Stomach (tissue), 9 donors: ENCODE results near the gene NRG3. TPM values are rescaled to one million over a fixed set of nuclear protein-coding genes. Genes with fewer than 3 reads are reported as not detected.
A peak's percentile ranks its signal among the peaks of the same experiment; 100 is the strongest.

Source experiments
- DNase-seq, 2 donors: peaks; one replicate each; pipeline versions ENCODE4 v3.0.0 to v3.0.0-alpha.2; 2013 to 2019
- H3K27ac ChIP-seq, 5 donors: fragments of 200-600 bp in 4 of 5; sonication (generic) in 4 of 5; one replicate each; pipeline ENCODE4 v1.5.1; 2013 to 2019; ENCODE audit warnings: mild to moderate bottlenecking in 1 of 5, moderate library complexity in 1 of 5
- H3K27me3 ChIP-seq, 3 donors: fragments of 200-600 bp; sonication (generic); one replicate each; pipeline ENCODE4 v1.5.1; 2017 to 2019; ENCODE audit warnings: mixed run types in 1 of 3
- H3K36me3 ChIP-seq, 4 donors: fragments of 200-600 bp; sonication (generic); 1 replicate in 3 of 4; 2 replicates in 1 of 4; pipeline ENCODE4 v1.5.1; 2016 to 2019
- H3K4me1 ChIP-seq, 4 donors: fragments of 200-600 bp; sonication (generic); one replicate each; pipeline ENCODE4 v1.5.1; 2016 to 2019
- H3K4me3 ChIP-seq, 4 donors: fragments of 200-600 bp; sonication (generic) in 3 of 4; one replicate each; pipeline ENCODE4 v1.5.1; 2016 to 2019; ENCODE audit warnings: mild to moderate bottlenecking in 1 of 4
- H3K9me3 ChIP-seq, 4 donors: fragments of 200-600 bp; sonication (generic); one replicate each; pipeline ENCODE4 v1.5.1; 2016 to 2019
- EP300 ChIP-seq: sonication (generic); formaldehyde crosslinking; IDR thresholded peaks from one replicate; pipeline ENCODE4 v1.6.1; 2017; ENCODE audit warnings: antibody characterized with exemption
- POLR2A ChIP-seq, 4 donors: fragments of 450-650 bp; IDR thresholded peaks; one replicate each; pipeline ENCODE4 v1.6.1; 2016; ENCODE audit warnings: antibody characterized with exemption in 4 of 4, control low read depth in 2 of 4, mild to moderate bottlenecking in 1 of 4, moderate library complexity in 1 of 4
- POLR2AphosphoS5 ChIP-seq, 3 donors: sonication (generic); formaldehyde crosslinking; IDR thresholded peaks; one replicate each; pipeline ENCODE4 v1.6.1; 2016; ENCODE audit warnings: antibody characterized with exemption in 3 of 3
- WGBS, 5 donors: extraction: QIAGEN DNeasy Blood & Tissue Kit in 3 of 5; methylation state at CpG; one replicate each; pipeline versions ENCODE4 v1.1.5 to v1.1.7; 2013 to 2018; 5-methylcytosine and 5-hydroxymethylcytosine counted together
- intact Hi-C: fragments of 100-400 bp; cut with DNase I; formaldehyde crosslinking; loops from one replicate; pipeline ENCODE4 v1.15.1; 2023; ENCODE audit warnings: low total_unique reads
- polyA plus RNA-seq, 3 donors: library from polyadenylated mRNA; stranded (reverse); fragments of 200-250 nt; gene quantifications; one replicate each; pipeline ENCODE4 v1.2.3, GENCODE V29; 2013
- total RNA-seq, 5 donors: library from RNA; depleted of rRNA; stranded (reverse); fragments of >200 nt; gene quantifications; one replicate each; pipeline versions ENCODE4 v1.1.0 to v1.2.3, GENCODE V29; 2014 to 2016
- TF ChIP-seq, protein P1 (sequence below), 7 experiments: fragments of 450-650 bp in 4 of 7; fragments of 200-600 bp in 3 of 7; sonication (generic) in 3 of 7; IDR thresholded peaks; one replicate each; pipeline ENCODE4 v1.5.1; 2016 to 2019; ENCODE audit warnings: antibody characterized with exemption in 7 of 7, control low read depth in 2 of 7, mild to moderate bottlenecking in 1 of 7
- donor health status: healthy with polysubstance abuse.
- donor health status: Bipolar disorder and iron deficiency.
- donor health status: healthy.

The NRG3 gene
- total and polyA plus RNA-seq, 8 donors, result 0.08 to 2.5 (median 0.52) TPM; not detected in 4

GRCh38 chr10:82020999-82021398 is 146.0 kb downstream of the NRG3 start:
- TF ChIP-seq, protein P1, sequence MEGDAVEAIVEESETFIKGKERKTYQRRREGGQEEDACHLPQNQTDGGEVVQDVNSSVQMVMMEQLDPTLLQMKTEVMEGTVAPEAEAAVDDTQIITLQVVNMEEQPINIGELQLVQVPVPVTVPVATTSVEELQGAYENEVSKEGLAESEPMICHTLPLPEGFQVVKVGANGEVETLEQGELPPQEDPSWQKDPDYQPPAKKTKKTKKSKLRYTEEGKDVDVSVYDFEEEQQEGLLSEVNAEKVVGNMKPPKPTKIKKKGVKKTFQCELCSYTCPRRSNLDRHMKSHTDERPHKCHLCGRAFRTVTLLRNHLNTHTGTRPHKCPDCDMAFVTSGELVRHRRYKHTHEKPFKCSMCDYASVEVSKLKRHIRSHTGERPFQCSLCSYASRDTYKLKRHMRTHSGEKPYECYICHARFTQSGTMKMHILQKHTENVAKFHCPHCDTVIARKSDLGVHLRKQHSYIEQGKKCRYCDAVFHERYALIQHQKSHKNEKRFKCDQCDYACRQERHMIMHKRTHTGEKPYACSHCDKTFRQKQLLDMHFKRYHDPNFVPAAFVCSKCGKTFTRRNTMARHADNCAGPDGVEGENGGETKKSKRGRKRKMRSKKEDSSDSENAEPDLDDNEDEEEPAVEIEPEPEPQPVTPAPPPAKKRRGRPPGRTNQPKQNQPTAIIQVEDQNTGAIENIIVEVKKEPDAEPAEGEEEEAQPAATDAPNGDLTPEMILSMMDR (IDR thresholded peaks at IDR 0.05), result no peak
- TF ChIP-seq POLR2AphosphoS5 (IDR thresholded peaks at IDR 0.05) (no peak), EP300 (no peak), POLR2A (IDR thresholded peaks at IDR 0.05) (no peak)
- no peak for DNase-seq

GRCh38 chr10:82027711-82028110 is 152.7 kb downstream of the NRG3 start:
- no peaks in the 10 kb centered on the region for H3K4me1 ChIP-seq
- TF ChIP-seq, protein P1 (IDR thresholded peaks at IDR 0.05), result no peak
- no peak for TF ChIP-seq EP300
- no peak for TF ChIP-seq POLR2A (IDR thresholded peaks at IDR 0.05)
- TF ChIP-seq POLR2AphosphoS5 (IDR thresholded peaks at IDR 0.05), result no peak
- H3K27ac ChIP-seq, result no peak overlapping the region
- no peaks in the 10 kb centered on the region for H3K9me3 ChIP-seq
- no peaks in the 10 kb centered on the region for H3K36me3 ChIP-seq
- 71 to 86% (median 76%) methylated on average over 1 of the region's 1 CpG for WGBS, 5 donors
- no peak for DNase-seq
- intact Hi-C loops, result no loop called here
- H3K27me3 ChIP-seq, result no peaks in the 10 kb centered on the region
- H3K4me3 ChIP-seq, result no peak overlapping the region

More at GRCh38 chr10:82020999-82021398, 146.0 kb downstream of the NRG3 start:
- no peaks in the 10 kb centered on the region for H3K4me1 ChIP-seq
- no peak overlapping the region for H3K4me3 ChIP-seq
- no peaks in the 10 kb centered on the region for H3K36me3 ChIP-seq
- H3K27me3 ChIP-seq, result no peaks in the 10 kb centered on the region
- H3K27ac ChIP-seq, result no peak overlapping the region
- intact Hi-C loops, result no loop called here
- H3K9me3 ChIP-seq, result peaks cover 0 to 9% (median 2%) of the 10 kb centered on the region in 4 donors
- 25 to 54% (median 42%) methylated on average over 3 to 4 of the region's 4 CpGs for WGBS, 5 donors

- peak in 1 of 3 donors; percentile 42 for TF ChIP-seq POLR2AphosphoS5 (IDR thresholded peaks at IDR 0.05)
- no peak for TF ChIP-seq POLR2A (IDR thresholded peaks at IDR 0.05)
- intact Hi-C loops, result no loop called here
- Histone ChIP-seq H3K4me1 (no peaks in the 10 kb centered on the region), H3K27ac (no peak overlapping the region), H3K36me3 (no peaks in the 10 kb centered on the region), H3K4me3 (no peak overlapping the region), H3K9me3 (peaks cover 0 to 5% (median 0%) of the 10 kb centered on the region in 4 donors), H3K27me3 (no peaks in the 10 kb centered on the region)
- peak in 1 of 2 donors; percentile 9 for DNase-seq
These were observed 162.1 kb downstream of the NRG3 start for GRCh38 chr10:82037076-82037475.

DNA sequence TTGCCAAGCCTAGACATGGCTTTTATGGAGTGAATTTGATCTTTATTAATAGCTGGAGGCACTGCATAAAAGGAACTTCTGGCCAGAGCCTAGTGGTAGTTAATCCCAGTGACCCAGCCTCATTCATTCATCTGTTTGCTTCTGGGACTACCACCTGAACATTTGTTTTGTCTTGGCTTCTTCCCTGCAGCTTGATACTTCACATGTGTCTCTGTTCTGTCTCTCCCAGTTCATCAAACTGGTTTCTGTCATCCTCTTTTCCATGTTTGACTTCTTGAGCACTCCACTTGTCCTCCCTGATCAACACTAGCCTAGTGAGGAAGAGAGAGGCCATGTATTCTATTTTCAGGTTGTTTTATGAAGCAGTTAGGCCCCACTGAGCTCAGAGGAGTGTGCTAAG is 163.6 kb downstream of the NRG3 start:
- TF ChIP-seq EP300 (no peak), POLR2A (IDR thresholded peaks at IDR 0.05) (no peak), POLR2AphosphoS5 (IDR thresholded peaks at IDR 0.05) (no peak)
- TF ChIP-seq, protein P1 (IDR thresholded peaks at IDR 0.05), result no peak
- H3K27ac ChIP-seq, result no peak overlapping the region
- H3K4me1 ChIP-seq, result no peaks in the 10 kb centered on the region
- no peak overlapping the region for H3K4me3 ChIP-seq
- intact Hi-C loops, result no loop called here
- no peak for DNase-seq
- H3K36me3 ChIP-seq, result no peaks in the 10 kb centered on the region
- no peaks in the 10 kb centered on the region for H3K27me3 ChIP-seq
- peaks cover 0 to 5% (median 0%) of the 10 kb centered on the region in 4 donors for H3K9me3 ChIP-seq

DNA sequence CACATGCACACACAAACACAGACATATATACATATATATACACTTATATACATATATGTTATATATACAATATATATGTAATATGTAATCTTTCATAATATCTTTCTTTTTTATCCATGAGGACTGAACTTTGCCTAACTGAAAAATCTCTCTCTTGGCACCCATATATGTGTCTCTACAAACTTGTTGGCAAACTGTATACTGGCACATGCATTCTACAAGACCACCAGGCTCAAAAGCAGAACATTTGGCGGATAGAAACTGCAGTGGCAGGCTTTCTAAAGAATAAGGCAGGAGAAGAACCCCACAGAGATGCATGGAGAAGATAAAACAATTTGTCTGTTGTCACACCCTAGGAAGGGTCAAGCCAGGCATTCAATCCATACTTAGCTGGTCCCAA is 165.3 kb downstream of the NRG3 start:
- Histone ChIP-seq H3K4me1 (no peaks in the 10 kb centered on the region), H3K9me3 (peaks cover 0 to 5% (median 0%) of the 10 kb centered on the region in 4 donors), H3K27me3 (no peaks in the 10 kb centered on the region), H3K27ac (no peak overlapping the region), H3K4me3 (no peak overlapping the region), H3K36me3 (no peaks in the 10 kb centered on the region)
- no peak for DNase-seq
- 71 to 80% (median 76%) methylated on average over 1 of the region's 1 CpG for WGBS, 5 donors
- intact Hi-C loops, result no loop called here
- no peak for TF ChIP-seq POLR2A (IDR thresholded peaks at IDR 0.05)
- TF ChIP-seq POLR2AphosphoS5 (IDR thresholded peaks at IDR 0.05), result no peak
